ENCODE results near the gene MVB12B. TPM values are rescaled to one million over a fixed set of nuclear protein-coding genes. Genes with fewer than 3 reads are reported as not detected.

Gene MVB12B
- total RNA-seq, 2 donors from 2014 or later, result 16.1 to 17.2 TPM

- no peak for ATAC-seq
- intact Hi-C loops (cut with DNase I, micrococcal nuclease), result no loop called here
- no peak for DNase-seq
Observed at GRCh38 chr9:126488310-126488709, 161.7 kb downstream of the MVB12B start.

DNA sequence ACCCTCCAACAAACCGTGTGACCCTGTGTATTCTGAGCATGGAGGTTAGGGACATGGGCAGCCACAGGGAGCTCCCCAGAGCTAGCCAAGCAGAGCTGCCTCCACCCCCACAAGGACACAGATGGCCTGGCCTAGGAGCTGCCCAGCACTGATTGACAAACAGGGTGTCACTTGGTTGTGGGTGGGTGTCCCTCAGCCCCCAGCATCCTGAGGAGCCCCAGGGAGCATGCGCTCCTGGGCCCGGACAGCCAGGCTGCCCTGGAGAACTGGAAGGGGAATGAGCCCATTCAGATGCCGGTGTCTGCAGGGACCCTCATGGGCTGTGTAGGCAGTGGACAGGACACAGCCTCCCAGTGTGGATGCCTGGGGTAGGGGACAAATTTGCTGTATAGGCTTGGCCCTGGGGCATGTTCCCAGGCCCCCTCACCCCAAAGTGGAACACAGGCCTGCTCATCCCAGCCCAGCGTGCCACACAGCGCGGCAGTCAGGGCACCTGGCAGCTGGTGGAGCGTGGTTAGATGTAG, 162.3 kb downstream of the MVB12B start:
- no peak for DNase-seq
- intact Hi-C loops (cut with DNase I, micrococcal nuclease), result no loop called here
- ATAC-seq, result no peak

DNA sequence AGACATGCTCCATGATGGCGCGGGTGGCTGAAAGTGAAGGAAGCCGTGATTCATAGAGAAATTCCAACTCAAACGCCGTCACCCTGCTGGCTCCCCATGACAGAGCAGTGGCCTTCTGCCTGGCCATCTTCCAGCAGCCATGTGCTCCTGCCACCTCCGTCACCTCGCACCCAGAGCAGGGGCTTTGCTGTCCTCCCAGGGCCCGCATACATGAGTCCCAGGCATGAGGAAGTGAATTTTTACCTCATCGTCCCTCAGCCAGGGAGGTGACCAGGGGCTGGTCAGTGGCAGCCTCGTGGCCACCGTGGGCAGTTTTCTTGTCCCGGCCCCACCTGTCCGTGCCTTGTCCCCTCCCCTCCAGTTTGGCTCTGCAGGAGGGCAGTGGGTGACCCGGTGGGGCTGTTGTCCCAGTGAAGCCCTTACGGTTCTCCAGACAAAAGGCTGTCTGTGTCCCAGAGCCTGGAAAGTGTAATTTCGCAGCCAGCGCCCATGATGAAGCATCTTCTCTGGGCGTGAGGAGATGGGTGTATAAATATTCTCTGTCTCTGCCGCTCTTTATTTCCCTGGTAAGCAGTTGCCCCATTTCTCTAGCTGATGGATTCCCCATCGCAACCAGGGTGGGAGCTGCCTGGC, 163.1 kb downstream of the MVB12B start:
- DNase-seq (no peak), ATAC-seq (no peak)
- intact Hi-C loops (cut with DNase I, micrococcal nuclease), result no loop called here

- intact Hi-C loops (cut with DNase I, micrococcal nuclease), result no loop called here
- no peak for ATAC-seq
- DNase-seq, result no peak
Observed at GRCh38 chr9:126490214-126490631, 163.6 kb downstream of the MVB12B start.

DNA sequence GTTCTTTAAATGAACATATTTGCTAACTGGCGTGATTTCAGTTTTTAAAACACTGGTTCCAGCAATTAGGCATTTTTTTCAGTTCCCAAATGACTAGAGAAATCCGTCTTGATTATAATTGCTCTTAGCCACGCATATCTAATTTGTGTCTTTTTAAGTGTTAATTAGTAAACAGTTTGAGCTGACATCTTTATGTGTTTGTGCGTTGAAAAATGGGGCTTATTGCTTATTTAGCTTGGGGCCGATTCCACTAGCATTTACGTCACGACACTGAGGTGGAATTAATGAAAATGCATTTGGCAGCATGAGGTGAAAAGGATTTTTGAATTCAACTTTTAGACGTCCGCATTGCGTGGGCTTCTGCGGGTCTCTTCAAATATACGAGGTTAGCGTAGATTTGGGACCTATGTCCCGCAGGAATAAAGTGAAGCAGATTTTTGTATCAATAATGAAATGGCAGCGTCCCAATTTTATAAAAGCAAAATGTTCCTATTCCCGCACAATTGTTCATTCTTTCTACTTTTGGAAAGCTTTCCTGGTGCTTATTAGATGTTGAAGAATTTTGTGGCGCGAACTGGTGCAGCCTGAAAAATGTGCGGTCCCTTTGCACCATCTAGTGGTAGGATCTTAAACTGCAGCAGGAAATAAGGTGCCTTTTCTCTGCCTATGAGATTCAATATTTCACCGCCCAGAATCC, 164.4 kb downstream of the MVB12B start:
- DNase-seq (no peak), ATAC-seq (peak; percentile 71)
- intact Hi-C loops (cut with DNase I, micrococcal nuclease), result no loop called here

DNA sequence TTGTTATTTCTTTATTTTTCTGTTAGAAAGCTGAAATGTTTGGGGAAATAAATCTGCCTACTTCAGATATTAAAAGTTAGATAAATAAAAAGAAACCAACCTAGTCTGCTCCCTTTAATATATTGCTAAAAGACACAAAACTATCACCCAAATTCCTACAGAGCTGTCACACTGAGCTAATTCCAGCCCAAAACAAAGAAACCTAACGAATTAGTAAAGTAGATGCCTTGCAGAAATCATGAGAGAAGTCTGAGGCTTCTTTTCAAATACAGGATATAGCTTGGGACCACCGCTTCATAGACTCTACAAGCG, 164.9 kb downstream of the MVB12B start:
- no peak for DNase-seq
- no peak for ATAC-seq
- intact Hi-C loops (cut with DNase I, micrococcal nuclease), result no loop called here

DNA sequence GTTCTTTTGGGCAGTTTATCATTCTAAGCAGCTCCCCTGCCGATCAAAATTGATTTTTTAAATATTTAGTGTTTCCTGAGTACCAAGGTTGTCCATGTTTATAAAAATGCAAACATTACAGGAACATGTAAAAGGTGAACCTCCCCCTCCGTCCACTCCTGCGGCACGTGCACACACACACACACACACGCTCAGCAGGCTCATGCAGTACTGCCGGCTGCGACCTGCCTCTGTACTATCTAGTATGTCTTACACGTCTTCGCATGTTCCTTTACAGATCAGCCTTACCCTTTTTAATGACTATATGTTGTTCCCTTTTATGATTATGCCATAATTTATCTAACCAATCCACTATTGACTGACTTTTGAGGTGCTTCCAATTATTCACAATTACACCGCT, 165.3 kb downstream of the MVB12B start:
- no peak for DNase-seq
- ATAC-seq, result no peak
- intact Hi-C loops (cut with DNase I, micrococcal nuclease), result no loop called here

DNA sequence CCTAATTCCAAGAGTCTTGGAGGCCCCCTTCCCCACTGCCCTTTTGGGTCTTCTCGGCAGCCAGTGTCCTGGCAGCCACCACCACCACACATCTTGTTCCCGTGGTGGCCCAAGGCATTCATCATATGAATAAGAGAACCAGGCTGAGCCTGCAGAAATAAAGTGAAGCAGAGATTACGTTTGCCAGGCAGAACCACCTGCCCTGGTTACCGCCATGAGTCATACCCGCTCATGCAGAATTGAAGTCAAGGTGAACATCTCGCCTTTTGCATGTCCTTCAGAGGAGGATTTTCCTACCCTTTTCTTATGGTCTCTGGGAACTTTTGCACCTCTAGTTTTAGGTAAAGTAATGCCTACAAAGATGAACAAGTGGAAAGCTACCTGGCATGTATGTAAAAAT, 167.6 kb downstream of the MVB12B start:
- ATAC-seq (no peak), DNase-seq (no peak)
- intact Hi-C loops (cut with DNase I, micrococcal nuclease), result no loop called here

GRCh38 chr9:126494746-126495145, 168.1 kb downstream of the MVB12B start:
- intact Hi-C loops (cut with DNase I, micrococcal nuclease), result no loop called here
- DNase-seq (no peak), ATAC-seq (no peak)

DNA sequence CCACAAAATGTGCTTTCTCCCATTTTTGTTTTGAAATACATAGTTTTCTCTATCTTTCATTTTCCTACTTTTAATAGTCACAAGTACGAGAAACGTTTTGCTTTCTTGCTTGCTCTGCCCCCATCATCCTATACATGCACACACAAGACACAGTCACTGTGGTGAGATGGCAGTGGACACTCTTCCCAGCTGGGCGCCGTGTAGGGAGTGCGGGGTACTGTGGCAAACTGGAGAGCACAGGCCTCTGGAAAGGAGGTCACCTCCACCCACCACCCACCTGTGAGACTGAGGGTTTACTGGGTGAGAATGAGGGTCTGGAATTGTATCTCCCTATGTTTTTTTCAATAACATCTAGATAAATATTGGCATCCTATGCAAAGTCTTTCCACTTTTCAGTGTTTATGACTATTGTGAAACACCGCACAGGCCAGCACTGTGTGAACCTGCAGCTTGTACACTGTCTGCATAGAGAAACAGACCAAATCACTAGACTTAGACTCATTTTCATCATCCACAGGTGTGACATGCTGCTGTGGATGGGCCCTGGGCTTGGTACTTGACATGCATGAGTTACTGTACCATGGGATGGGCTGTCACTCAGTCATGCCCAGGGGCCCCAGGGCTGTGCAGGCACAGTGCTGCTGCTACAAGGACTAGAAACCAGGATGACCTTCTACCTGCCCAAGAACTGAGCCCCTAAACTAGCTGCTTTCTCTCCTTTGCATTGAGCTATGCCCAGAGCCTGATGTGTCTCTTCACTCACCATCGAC, 169.0 kb downstream of the MVB12B start:
- intact Hi-C loops (cut with DNase I, micrococcal nuclease), result no loop called here
- no peak for ATAC-seq

DNA sequence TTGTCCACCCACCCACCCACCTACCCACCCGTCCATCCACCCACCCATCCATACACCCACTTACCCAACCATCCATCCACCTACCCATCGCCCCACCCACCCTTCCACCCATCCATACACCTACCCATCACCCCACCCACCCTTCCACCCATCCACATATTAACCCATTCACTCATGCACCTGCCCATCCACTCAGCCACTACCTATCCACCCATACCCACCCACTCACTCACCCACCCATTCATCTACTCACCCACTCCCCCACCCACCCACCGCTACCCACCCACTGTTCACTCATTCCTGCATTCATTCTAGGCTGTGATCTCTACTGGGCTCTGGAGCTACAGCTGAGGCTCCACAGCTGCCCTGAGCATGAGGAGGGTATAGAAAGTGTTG, 169.6 kb downstream of the MVB12B start:
- no peak for DNase-seq
- intact Hi-C loops (cut with DNase I, micrococcal nuclease), result no loop called here

More for the DNA sequence above, 169.0 kb downstream of the MVB12B start:
- DNase-seq, result no peak

DNA sequence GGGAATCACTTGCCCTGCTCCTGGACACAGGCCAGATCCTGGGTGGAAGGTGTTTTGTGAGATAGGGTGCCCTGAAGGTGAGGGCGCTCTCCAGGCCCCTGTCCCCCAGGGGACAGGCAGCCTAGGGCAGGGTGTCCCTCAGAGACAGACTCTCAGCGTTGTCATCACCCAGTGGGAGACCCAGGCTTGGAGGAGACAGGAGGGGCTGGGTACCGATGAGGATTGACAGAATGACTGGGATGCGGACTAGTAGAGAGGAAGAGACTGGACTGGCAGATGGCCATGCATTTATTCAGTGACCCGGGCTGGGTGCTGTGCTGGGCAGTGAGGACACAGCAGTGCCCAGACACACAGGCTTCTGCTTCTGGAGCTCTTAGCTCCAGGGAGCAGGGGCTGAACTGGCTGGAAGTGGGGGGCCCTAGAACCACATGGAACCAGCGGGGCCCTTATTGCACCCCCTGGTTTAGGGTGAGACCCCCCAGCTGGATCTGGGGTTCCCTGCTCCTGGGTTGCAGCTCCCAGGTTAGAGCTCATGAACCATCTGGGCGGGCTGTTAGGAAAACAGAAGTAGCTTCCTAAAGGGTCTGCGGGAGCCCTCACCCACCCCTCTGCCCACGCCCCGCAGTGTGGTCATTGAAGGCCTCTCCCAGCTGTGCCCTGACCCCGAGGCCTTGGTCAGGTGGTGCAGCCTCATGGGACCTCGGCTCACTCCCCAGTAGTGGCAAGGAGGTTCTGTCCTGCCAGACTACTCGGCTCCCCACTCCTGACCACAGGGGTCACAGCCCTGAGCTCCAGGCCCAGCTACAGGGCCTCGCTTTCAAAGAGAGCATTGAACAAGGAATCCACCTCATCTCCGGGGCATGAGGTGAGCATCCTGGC, 170.4 kb downstream of the MVB12B start:
- intact Hi-C loops (cut with DNase I, micrococcal nuclease), result no loop called here
- DNase-seq, result no peak
- ATAC-seq, result no peak

More for the DNA sequence above, 169.6 kb downstream of the MVB12B start:
- ATAC-seq, result no peak

- no peak for ATAC-seq
- intact Hi-C loops (cut with DNase I, micrococcal nuclease), result no loop called here
Observed at GRCh38 chr9:126497660-126498275, 171.1 kb downstream of the MVB12B start.

GRCh38 chr9:126498331-126498730, 171.7 kb downstream of the MVB12B start:
- intact Hi-C loops (cut with DNase I, micrococcal nuclease), result no loop called here
- ATAC-seq, result no peak
- no peak for DNase-seq

More at GRCh38 chr9:126497660-126498275, 171.1 kb downstream of the MVB12B start:
- no peak for DNase-seq

DNA sequence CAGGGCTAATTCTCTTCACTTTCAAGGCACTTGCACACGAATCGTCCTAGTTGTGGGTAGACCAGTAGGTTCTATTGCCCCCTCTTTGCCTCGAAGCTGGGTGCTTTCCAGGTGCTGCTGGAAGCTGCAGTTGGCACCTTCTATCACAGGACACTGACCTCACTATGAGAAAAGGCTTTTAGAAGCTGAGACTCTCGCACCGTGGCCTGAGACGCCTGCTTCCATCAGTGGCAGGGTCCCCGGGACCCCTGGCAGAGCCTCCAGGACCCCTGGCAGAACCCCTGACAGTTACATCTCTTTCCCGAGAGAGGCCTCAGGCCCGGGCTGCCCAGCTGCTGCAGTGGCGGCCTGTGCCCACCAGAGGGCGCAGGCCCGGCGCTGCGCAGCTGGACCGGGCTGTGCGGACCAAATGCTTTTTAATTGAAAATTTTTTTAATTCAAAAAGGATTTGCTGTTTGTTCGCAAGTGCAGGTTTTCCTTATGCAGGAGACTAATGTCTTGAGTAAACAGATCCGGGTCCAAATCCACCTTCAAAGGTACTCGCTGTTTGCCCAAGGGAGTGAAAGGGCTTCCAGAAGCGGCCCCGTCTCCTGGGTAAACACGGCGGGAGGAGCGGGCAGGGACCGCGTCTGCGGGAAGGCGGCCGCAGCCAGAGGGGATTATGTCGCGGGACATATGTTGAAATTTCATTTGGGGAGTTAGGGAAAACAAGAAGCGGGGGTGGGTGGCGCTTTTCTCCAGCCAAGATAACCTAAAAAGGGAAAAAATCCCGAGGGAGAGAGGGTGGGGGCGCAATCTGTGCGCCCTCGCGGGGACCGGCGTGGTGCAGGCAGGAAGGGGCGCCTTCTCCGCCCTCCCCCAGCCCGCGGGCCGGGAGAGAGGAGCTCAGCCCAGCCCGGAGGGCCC, 172.6 kb downstream of the MVB12B start:
- DNase-seq (peak in 1 of 2 donors; percentile 18), ATAC-seq (peak; percentile 72)
- intact Hi-C loops (cut with DNase I, micrococcal nuclease), result no loop called here

GRCh38 chr9:126499911-126500599, 173.4 kb downstream of the MVB12B start:
- ATAC-seq (peak; percentile 6), DNase-seq (no peak)
- intact Hi-C loops (cut with DNase I, micrococcal nuclease), result loop anchor here (5.0 kb wide), 1 partner anchor 57 kb away; no protein-coding TSS in a partner anchor

Data from left colon (tissue), 2 donors.